GM10266 (cell line): ENCODE data around the gene CPB2.

Source experiments
- DNase-seq: peaks from one replicate; pipeline ENCODE4 v3.0.0; 2012; ENCODE audit errors: extremely low spot score
- TF ChIP-seq, protein P1 (sequence below): IDR thresholded peaks from 2 replicates; pipeline ENCODE4 v1.5.1; 2012; ENCODE audit warnings: mild to moderate bottlenecking, low read depth; ENCODE audit not compliant: control insufficient read depth, insufficient read depth; ENCODE audit errors: missing control alignments

The CPB2 gene

DNA sequence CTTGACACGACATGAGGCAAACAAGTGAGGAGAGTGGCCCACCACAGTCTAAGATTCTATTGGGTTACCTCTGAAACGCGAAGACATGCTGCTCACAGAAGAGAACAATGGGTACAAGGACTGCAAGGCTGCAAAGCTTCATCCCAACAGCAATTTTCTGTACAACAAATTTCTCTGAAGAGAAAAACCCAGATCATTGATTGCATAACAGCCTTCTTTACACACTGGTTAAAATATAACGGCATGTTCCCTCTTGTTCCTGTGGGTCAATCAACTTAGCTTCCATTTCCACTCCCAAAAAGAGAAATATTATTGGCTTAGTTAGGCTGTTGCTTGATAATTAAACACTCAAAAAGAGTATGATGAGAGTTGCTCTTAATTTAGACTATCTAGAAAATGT is at the start of gene CPB2:
CPB2 (minus strand) TSS at position 166 of the 400 bp plus-strand sequence; CDS start at position 142, 24 bp downstream.
- TF ChIP-seq, protein P1, sequence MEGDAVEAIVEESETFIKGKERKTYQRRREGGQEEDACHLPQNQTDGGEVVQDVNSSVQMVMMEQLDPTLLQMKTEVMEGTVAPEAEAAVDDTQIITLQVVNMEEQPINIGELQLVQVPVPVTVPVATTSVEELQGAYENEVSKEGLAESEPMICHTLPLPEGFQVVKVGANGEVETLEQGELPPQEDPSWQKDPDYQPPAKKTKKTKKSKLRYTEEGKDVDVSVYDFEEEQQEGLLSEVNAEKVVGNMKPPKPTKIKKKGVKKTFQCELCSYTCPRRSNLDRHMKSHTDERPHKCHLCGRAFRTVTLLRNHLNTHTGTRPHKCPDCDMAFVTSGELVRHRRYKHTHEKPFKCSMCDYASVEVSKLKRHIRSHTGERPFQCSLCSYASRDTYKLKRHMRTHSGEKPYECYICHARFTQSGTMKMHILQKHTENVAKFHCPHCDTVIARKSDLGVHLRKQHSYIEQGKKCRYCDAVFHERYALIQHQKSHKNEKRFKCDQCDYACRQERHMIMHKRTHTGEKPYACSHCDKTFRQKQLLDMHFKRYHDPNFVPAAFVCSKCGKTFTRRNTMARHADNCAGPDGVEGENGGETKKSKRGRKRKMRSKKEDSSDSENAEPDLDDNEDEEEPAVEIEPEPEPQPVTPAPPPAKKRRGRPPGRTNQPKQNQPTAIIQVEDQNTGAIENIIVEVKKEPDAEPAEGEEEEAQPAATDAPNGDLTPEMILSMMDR, result no peak
- no peak for DNase-seq

DNA sequence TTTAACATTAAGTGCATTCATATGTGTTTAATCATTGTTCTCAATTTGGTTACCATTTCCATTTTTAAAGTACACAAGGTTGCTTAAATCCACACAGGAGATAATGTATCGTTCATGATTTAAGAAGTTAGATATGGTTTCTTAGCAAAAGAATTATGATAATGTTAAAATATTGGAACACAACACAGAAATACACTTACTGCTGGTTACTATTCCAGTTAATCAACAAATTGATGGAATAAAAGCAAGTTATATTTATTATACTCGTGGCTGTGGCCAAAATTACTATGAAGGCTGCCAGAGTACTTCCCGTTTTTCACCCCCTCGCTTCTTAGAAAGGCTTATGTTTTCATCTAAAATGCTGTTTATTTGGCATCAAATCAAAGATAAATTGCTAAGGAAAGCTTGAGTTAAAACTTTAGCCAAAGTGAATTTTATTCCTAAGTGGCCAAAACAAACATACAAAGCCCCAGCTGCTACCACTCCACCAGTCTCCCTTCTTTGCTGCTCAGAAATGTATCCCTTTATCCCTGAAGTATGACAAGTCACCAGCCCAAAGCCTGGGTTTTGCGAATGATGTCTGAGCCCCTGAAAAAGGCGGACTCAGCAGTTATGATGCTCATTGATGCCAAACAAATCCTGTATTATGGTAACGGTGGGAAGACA is 49.4 kb upstream of the CPB2 start:
- no peak for DNase-seq
- TF ChIP-seq, protein P1, result no peak

- no peak for DNase-seq
- TF ChIP-seq, protein P1, result no peak
Measured at GRCh38 chr13:46152627-46153328, 47.9 kb upstream of the CPB2 start.

- TF ChIP-seq, protein P1, result no peak
Measured at GRCh38 chr13:46150134-46150693, 45.4 kb upstream of the CPB2 start.

GRCh38 chr13:46149272-46150133 is 44.7 kb upstream of the CPB2 start:
- TF ChIP-seq, protein P1, result no peak
- DNase-seq, result no peak

More at GRCh38 chr13:46150134-46150693, 45.4 kb upstream of the CPB2 start:
- no peak for DNase-seq

- DNase-seq, result no peak
- TF ChIP-seq, protein P1, result no peak
Measured at GRCh38 chr13:46146898-46147297, 42.1 kb upstream of the CPB2 start.
